ENCODE data around the gene NOS1.
A peak's percentile ranks its signal among the peaks of the same experiment; 100 is the strongest.

The NOS1 gene

DNA sequence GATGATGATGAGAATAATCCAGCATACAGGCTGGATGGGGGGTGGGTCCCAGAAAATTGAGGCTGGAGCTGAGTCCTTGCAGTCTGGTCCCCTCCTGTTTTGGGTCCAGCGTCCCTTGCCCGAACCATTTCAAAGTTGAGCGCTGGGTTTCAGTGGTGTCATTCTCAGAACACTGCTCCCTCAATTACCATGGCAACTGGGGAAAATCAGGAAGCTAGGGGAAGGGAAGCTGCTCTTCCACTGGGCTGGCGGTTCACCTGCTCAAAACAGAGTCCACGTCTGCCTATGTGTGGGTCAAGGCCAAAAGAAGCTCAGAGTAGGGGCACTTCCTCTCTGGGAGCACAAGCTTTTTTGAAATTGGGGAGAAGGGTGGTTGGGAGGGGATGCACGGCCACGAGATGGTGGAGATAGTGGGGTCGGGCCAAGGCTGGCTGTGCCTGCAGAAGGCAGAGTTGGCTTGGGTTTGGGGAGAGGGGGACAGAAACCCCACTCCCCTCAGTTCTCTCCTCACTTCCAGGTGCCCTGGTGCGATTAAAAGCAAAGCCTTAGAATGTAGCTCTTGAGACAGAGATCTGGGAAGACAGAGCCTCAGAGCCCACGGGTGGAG, 1.7 kb upstream of the NOS1 start:
- DNase-seq = no peak

- no peak for DNase-seq
Observed at GRCh38 chr12:117362391-117362790, 965 bp upstream of the NOS1 start.

- no peak for DNase-seq
Observed at GRCh38 chr12:117361905-117362304, 479 bp upstream of the NOS1 start.

DNA sequence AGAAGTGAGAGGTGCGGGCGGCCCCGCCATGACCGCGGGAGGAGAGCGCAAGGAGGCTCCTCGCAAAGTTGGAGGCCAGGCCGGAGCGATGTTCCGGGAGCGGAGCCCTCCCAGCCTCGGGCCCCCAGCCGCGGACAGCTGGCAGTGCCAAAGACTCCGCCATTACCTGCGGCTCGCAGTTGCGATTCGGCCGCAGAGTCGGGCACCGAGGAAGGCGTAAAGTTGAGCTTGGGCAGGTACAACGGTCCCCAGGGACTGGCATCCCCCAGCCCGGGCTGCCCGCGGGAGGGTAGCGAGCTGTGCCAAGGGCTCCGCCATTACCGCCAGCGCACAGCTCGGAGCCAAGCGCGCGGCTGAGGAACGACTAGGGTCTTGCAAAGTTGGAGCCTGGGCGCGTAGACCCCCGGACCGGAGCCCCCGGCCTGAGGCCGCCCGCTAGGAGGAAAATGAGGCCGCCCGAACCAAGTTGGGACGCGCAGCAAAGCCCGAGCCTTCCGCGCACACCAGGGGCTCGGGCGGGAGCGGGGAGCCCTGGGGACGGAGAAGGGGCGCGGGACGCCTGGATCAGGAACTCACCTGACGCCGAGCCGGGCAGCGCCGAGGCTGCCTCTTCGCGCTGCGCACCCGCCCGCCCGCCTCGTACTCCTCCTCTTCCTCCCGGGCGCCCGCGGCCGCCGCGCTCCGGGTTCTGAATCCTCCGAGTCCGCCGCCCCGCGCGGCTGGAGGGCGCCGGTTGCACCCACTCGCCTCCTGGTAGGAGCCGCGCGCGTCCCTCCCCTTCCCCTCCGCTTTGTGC, 677 bp downstream of the NOS1 start:
- no peak for DNase-seq

GRCh38 chr12:117360222-117360550, 1.2 kb downstream of the NOS1 start:
- DNase-seq = no peak

DNA sequence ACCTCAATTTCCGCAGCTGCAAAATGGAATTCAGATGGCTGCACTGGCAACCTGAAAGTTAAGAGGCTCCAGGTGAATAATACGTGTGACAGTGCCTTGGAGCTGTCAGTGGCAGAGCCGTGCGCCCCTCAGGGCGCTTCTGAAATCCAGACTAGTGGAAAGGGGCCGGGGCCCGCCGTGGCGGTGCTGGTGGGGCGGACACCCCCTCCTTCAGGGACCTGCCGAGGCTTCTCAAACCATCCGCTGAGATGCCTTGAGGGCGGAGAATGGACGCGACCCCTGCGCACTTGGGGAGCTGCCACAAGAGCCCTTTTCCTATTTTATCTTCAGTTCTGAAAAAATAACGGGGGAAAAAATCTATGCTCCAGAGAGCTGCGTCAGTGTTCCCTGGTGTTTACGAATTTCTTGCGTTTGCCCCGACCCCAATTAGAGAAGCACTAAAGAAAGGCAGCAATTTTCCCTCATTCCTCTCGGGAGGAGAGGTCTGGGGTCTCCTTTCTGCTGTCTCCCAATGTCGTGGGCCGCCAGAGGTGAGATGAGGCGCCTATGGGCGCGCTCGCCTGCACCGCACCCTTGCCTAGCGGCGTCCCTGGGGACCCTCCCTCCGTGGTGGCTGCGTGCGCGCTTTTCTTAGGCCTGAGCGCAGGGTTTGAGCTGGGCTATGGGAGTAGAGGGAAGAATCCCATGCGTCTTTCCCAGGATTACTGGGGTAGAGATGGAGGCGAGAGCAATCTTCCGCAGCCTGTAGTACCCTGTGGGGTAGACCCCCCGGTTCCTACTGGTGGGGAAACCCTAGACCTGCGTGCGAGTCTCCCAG, 2.2 kb downstream of the NOS1 start:
- no peak for DNase-seq

- DNase-seq = peak; percentile 22
Observed at GRCh38 chr12:117356048-117356447, 5.4 kb downstream of the NOS1 start.

GRCh38 chr12:117352883-117353282, 8.5 kb downstream of the NOS1 start:
- DNase-seq = no peak

- DNase-seq = no peak
Observed at GRCh38 chr12:117352206-117352605, 9.2 kb downstream of the NOS1 start.

DNA sequence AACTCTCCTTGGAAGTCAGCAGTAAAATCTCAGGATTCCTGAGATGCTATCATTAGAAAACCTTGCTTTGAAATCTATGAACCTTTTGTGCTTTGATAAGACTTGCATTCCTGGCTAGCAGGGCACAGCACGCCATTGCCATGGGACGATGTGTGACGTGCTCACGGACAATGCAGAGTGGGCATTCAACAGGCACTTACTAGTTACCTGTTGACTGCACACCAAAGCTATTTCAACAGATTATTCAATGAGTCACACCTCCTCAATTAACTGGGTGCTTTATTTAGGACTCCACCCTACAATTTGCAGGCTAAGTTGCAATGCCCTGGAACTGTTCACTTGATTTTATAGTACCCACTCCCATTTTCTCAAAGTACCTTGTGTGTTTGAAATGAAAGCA, 11.3 kb downstream of the NOS1 start:
- no peak for DNase-seq

- no peak for DNase-seq
Observed at GRCh38 chr12:117347588-117347987, 13.8 kb downstream of the NOS1 start.

- DNase-seq = no peak
Observed at GRCh38 chr12:117344716-117345115, 16.7 kb downstream of the NOS1 start.

DNA sequence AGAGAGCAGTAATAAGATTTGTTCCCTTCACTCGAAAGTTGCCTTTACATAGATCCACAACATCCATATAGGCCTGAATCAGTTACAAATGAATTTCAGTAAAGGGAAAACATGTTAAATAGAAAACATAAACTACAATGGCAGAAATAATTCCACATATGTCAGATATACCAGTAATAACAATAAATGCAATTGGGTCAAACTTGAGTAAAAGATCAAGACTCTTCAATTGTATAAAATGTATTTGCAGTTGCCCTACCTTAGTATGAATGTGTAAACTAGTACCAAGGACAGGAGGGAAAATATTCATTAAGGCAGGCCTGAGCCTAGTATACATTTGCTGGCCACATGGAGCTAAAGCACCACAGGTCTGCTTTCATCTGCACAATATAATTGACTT, 17.6 kb downstream of the NOS1 start:
- DNase-seq = no peak

DNA sequence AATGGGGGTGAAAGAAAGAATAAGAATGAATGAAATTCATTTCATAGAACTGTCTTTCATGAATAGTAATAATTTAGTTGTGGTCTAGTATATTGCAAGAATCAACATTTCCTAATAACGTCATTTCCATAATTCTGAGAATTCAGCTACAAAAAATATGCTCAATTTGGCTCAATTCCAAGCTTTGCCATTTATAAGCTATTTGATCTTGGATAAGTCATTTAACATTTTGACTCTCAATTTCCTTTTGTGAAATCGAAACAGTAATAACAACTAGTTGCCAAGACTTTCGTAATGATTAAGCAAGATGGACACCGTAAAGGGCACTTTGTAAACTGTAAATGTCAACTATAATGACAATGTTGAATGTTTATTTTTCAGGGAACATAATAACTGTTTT, 18.1 kb downstream of the NOS1 start:
- DNase-seq = no peak

GRCh38 chr12:117342682-117343081, 18.7 kb downstream of the NOS1 start:
- peak; percentile 9 for DNase-seq

DNA sequence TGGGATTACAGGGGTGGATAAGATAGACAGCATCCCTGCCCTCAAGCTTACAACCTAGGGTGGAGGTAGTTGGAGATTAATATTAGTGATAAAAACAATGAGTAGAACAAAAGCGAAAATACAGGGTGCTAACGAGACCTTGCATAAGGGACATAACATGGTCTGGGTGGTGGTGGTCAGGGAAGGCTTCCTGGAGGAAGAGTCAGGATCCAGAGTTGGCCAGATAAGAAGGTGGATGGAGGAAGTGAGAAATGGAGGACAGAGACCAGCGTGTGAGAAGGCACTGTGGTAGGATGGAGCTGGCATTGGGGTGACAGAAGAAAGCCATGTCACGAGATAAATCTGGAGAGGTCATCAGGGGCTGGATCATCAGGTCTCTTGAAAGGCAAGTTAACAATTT, 19.2 kb downstream of the NOS1 start:
- DNase-seq = no peak

GRCh38 chr12:117339104-117339503, 22.3 kb downstream of the NOS1 start:
- DNase-seq = no peak

DNA sequence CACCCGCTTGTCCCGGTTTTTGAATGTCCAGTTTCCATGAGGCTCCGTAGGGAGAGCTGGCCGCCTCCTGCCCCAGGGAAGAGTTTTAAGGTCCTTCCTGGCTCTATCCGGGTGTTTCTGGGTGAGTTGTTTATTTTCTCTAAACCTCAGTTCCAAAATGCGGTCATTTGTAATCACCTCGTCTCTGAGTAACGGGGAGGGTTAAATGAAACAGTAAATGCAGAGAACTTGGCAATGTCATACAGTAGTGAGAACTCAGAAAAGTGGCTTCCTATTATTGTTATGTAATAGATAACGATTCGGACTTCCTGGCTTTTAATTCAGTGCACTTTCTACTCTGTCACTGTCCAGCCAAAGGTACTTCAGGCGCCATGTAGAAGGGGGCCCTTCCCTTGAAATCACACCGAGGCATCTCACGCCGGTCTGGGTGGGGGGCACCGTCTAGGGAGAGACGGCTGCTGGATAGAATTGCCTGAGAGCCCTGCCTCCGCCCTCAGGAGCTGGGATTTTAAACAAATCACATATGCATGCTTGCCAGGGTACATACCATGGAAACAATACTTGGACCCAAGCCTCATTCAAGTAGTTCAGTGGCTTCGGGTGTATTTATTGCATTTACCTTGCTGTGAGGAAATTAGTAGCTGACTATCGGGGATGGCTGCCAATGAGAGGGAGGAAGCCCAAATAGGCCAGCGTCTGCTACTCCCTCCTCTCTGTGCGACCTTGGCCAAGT, 26.4 kb downstream of the NOS1 start:
- no peak for DNase-seq

GRCh38 chr12:117334051-117334450, 27.4 kb downstream of the NOS1 start:
- no peak for DNase-seq

- DNase-seq = no peak
Observed at GRCh38 chr12:117333331-117333881, 28.0 kb downstream of the NOS1 start.

DNA sequence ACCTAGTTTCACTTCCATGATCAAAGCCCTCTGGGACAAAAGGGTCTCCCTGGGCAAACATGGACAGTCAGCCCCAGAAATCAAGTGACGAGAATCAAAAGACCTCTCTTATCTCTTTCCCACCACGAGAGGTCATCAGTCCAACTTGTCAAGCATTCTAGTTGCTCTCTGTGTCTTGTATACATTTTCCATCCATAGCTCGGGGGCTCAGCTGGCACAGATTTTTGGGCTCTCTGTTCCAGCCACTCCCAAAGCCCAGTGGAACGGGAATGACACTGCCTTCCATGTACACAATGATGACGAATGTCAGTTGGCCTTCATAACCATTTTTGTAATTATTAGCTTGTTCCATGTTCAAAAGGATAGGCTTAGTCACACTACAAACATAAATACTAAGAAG, 29.7 kb downstream of the NOS1 start:
- no peak for DNase-seq

DNA sequence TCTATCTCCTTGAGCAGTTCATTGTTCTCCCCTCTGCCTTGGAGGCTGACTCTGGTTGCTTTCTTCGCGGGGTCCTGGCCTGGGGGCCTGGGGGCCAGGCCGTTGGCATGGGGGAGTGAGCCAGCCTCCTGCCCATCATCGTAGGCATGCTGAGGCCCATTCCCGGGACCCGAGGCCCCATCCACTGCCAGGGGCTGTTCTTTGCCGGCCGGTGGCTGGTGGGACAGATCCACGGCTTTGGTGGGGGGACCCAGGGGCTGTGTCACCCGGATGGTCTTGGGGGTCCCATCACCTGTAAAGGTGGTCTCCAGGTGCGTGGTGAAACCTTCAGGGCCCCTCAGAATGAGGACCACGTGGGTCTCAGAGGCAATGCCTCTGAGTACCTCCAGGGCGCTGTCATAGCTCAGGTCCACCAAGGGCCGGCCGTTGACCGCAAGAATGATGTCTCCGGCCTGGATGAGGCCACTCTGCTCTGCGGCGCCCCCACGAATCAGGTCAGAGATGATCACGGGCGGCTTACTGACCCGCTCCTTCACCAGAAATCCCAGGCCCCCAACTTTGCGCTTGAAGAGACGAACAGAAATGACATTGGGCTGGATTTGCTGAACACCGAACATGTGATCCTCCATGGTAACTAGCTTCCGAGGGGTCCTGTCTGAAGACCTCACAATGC, 30.8 kb downstream of the NOS1 start:
- DNase-seq = no peak
